Right lobe of liver (tissue), 4 donors: Measurements from ENCODE around the gene SNX5.

Source experiments
- CTCF ChIP-seq, 4 donors: fragments of 200-600 bp in 3 of 4; fragments of 450-650 bp in 1 of 4; IDR thresholded peaks; one replicate each; pipeline versions ENCODE4 v1.5.1 to v1.8.0; 2016 to 2022; ENCODE audit warnings: antibody characterized with exemption in 4 of 4, mild to moderate bottlenecking in 2 of 4
- POLR2A ChIP-seq: fragments of 450-650 bp; IDR thresholded peaks from one replicate; pipeline ENCODE4 v1.6.1; 2017; ENCODE audit warnings: antibody characterized with exemption, mild to moderate bottlenecking
- donor health status: DM: no; HTN: no; CAD: no.
- donor health status: DM: no; HTN: no; CAD: no.
- donor health status: DM: no; HTN: yes; CAD: no.

GRCh38 chr20:17985388-17986018 lies 16.9 kb upstream of the SNX5 start:
- TF ChIP-seq CTCF (IDR thresholded peaks at IDR 0.05) = no peak
- no peak for TF ChIP-seq POLR2A
